ENCODE results near the gene P3H1.

DNA sequence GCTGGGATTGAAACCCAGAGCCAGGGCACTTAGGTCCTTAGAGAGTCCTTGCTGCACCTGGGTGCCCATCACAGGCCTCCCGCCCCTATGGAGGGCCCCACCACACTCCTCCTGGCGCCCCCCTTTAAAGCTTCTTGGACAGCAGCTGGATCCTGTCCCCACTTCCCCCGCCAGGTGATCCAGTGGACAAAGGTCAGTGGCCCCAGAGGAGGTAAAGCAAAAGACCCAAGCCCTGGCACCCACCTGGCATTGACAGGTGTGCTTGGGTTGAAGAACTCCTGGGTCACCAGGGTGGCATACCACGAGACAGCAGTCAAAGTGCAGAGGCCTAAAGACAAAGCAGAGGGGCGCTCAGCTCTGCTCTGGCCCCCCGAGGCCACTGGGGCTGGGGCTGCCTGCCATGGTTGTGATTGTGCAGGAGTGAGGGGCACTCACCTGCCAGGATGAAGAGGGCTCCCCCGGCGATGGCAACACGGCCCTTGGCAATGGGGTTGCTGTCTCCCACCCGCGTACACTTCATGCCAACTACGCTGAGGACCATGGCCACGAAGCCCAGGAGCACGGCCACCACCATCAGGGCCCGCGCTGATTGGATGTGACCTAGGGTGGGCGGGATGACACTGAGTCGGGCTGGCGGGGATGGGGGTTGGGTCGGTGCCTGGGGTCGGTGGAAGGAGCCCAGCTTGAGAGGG lies 28.7 kb downstream of the P3H1 start:
- TF ChIP-seq, protein P1, sequence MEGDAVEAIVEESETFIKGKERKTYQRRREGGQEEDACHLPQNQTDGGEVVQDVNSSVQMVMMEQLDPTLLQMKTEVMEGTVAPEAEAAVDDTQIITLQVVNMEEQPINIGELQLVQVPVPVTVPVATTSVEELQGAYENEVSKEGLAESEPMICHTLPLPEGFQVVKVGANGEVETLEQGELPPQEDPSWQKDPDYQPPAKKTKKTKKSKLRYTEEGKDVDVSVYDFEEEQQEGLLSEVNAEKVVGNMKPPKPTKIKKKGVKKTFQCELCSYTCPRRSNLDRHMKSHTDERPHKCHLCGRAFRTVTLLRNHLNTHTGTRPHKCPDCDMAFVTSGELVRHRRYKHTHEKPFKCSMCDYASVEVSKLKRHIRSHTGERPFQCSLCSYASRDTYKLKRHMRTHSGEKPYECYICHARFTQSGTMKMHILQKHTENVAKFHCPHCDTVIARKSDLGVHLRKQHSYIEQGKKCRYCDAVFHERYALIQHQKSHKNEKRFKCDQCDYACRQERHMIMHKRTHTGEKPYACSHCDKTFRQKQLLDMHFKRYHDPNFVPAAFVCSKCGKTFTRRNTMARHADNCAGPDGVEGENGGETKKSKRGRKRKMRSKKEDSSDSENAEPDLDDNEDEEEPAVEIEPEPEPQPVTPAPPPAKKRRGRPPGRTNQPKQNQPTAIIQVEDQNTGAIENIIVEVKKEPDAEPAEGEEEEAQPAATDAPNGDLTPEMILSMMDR (IDR thresholded peaks at IDR 0.05) = no peak
- TF ChIP-seq SIN3A (IDR thresholded peaks at IDR 0.05; ENCODE audit: borderline replicate concordance, insufficient read depth, low read depth, low read length) = no peak
